Immature natural killer cell (primary cell): ENCODE data around the gene S100A11. TPM values are rescaled to one million over a fixed set of nuclear protein-coding genes. Genes with fewer than 3 reads are reported as not detected.
"Not testable (repeated sequence)": the region's sequence is repeated elsewhere in the genome, so short reads cannot be mapped to it uniquely, and the experiment has no call there.

Experiments
- DNase-seq, 3 donors: peaks; one replicate each; pipeline ENCODE4 v3.0.0; 2022; ENCODE audit warnings: mixed read lengths in 1 of 3
- H3K27ac Mint-ChIP-seq, 6 donors: one replicate each; pipeline ENCODE4 v1.8.0; 2020; ENCODE audit warnings: mixed read lengths in 6 of 6, mild to moderate bottlenecking in 5 of 6, inconsistent platforms in 4 of 6, moderate library complexity in 3 of 6
- H3K27me3 Mint-ChIP-seq, 3 donors: one replicate each; pipeline ENCODE4 v1.8.0; 2020 to 2021; ENCODE audit warnings: low read depth in 3 of 3, mild to moderate bottlenecking in 3 of 3, mixed read lengths in 3 of 3, moderate library complexity in 3 of 3, inconsistent platforms in 1 of 3
- H3K36me3 Mint-ChIP-seq, 3 donors: one replicate each; pipeline ENCODE4 v1.8.0; 2020; ENCODE audit warnings: mixed read lengths in 3 of 3, inconsistent platforms in 2 of 3, mild to moderate bottlenecking in 2 of 3
- H3K4me1 Mint-ChIP-seq, 2 donors: one replicate each; pipeline ENCODE4 v1.8.0; 2020; ENCODE audit warnings: inconsistent platforms in 2 of 2, mild to moderate bottlenecking in 2 of 2, mixed read lengths in 2 of 2, moderate library complexity in 1 of 2
- H3K4me3 Mint-ChIP-seq, 5 donors: one replicate each; pipeline ENCODE4 v1.8.0; 2020; ENCODE audit warnings: mild to moderate bottlenecking in 5 of 5, mixed read lengths in 5 of 5, inconsistent platforms in 3 of 5, moderate library complexity in 3 of 5
- H3K9me3 Mint-ChIP-seq, 6 donors: one replicate each; pipeline ENCODE4 v1.8.0; 2020; ENCODE audit warnings: mild to moderate bottlenecking in 6 of 6, mixed read lengths in 6 of 6, inconsistent platforms in 4 of 6, moderate library complexity in 3 of 6
- polyA plus RNA-seq, 3 donors: library from polyadenylated mRNA; unstranded; fragments of 300-500 nt; fragmentation: Illumina TruSeq; gene quantifications; one replicate each; pipeline ENCODE4 v1.2.3, GENCODE V29; 2021

The S100A11 gene
- 100 to 1,000 TPM; 331 to 469 (median 429) TPM for polyA plus RNA-seq

DNA sequence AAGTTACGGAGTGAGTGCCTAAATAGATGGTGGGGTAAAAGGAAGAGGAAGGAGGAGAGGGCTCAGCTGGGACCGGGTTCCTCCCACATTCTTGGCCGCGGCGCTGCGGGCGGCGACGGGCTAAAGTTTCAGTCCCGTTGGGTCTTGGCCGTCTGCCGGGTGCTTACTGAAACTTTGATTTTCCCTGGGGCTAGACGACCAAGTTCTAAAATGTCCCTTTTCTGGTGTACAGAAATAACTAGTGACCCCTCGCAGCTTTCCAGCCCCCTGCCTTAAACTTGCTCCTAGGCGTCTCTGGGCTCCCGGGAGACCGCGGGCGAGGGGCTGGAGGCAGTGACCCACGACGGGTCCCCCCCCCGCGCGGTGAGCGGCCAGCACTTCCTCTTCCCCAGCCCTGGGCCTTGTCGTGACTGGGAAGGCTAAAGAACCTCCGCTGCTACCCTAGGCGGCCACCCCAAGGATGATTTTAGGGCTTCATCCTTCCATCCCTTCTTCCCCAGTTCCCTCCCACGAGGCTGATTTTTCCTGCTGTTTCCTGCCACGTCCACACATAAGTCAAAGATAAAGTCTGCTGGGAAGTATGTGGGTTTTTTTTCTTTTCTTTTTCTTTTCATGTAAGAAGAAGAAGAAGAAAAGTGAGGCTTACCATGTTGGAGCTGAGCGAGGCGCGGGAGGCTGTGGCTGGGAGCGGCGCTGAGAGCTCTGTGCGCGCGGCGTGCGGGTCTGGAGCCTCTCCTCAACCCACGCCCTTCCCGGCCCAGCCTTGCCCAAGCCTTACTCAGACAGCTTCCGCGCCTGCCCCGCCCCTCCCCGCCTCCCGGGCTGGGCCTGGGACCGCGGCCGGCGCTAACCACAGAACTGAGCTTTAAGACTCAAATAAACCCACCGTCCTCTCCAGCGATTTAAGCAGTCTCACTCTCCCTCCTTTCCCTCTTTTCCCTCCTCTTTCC lies at the start of gene S100A11:
Gene S100A11 (minus strand): TSS at position 738 of the 950 bp plus-strand sequence. CDS start 89 bp downstream, at position 649.
- peak within 1 kb of the TSS; percentile 94 to 99 (median 99) for H3K4me3 Mint-ChIP-seq
- H3K27ac Mint-ChIP-seq = peak within 1 kb of the TSS; percentile 93 to 99 (median 98)
- no peaks in the 10 kb centered on the region for H3K9me3 Mint-ChIP-seq
- peaks cover 0 to 9% (median 2%) of the 10 kb centered on the region in 3 donors for H3K27me3 Mint-ChIP-seq
- peak; percentile 50 to 56 (median 54) for DNase-seq
- peaks cover 10 to 19% (median 17%) of the 10 kb centered on the region in 3 donors for H3K36me3 Mint-ChIP-seq
- H3K4me1 Mint-ChIP-seq = peaks cover 33 to 37% of the 10 kb centered on the region in 2 donors

DNA sequence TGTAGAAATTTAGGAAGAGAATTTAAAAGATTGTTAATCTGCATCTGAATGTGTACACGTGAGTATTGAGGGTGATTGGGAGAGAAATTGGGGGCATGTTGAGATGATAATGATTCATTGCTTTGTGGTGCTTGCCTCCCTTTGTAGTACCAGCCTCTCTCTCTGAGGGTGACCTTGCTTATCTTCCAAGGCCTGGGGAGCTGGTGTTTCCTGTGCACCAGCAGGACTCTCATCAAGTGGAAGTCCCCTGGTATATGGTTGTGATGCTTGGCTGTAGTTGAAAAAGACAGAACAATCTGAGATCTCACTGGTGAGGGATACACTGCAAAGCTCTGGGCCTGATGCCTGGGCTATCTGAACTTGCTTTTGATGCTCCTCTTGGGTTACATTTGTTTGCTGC lies 48.0 kb upstream of the S100A11 start:
- H3K9me3 Mint-ChIP-seq = no peaks in the 10 kb centered on the region
- no peak for DNase-seq
- no peak overlapping the region for H3K27ac Mint-ChIP-seq
- no peaks in the 10 kb centered on the region for H3K4me1 Mint-ChIP-seq
- H3K4me3 Mint-ChIP-seq = no peak overlapping the region
- H3K27me3 Mint-ChIP-seq = peaks cover 1 to 5% (median 4%) of the 10 kb centered on the region in 3 donors
- H3K36me3 Mint-ChIP-seq = no peaks in the 10 kb centered on the region

DNA sequence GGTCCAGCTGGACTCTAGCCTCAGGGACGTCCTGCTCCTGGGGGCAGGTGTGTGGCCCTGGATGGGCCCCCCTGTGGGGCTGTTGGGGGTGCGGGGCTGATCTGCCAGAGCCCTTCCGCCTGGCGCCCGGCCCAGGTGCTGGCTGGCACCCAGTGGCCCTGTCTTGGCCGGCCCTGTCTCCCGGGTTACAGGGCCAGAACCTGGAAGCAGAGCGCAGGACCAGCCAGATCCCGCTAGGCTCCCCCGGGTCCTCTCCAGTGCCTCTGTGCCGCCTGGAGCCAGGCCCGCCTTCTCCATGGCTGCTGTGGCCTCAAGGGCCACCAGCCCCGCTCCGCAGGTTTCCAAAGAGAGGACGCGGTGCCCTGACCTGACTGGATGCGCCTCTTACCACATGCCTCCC lies 44.2 kb upstream of the S100A11 start:
- not testable (repeated sequence) for H3K9me3 Mint-ChIP-seq, H3K27me3 Mint-ChIP-seq, H3K27ac Mint-ChIP-seq, DNase-seq, H3K4me3 Mint-ChIP-seq, H3K36me3 Mint-ChIP-seq, H3K4me1 Mint-ChIP-seq

DNA sequence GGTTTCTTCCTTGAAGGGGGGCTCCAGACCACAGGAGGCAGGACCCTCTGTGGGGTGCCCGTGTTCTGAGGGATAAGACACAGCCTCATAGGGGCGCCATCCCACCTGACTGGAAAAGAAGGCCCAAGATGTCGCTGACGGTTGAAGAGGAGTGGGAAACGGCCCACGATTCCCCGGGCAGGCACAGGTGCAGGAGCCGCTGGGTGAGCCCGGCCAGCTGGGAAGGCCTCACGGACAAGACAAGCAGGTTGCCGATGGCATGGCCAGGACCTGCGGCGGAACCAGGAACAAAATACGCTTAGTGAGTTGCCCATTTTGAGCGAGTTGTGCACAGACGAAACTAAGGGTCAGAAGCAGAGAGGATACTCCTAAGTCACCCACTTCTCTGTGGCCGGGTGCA lies 43.7 kb upstream of the S100A11 start:
- H3K4me1 Mint-ChIP-seq, H3K9me3 Mint-ChIP-seq, H3K36me3 Mint-ChIP-seq, H3K4me3 Mint-ChIP-seq, H3K27me3 Mint-ChIP-seq, H3K27ac Mint-ChIP-seq, DNase-seq: not testable (repeated sequence)

DNA sequence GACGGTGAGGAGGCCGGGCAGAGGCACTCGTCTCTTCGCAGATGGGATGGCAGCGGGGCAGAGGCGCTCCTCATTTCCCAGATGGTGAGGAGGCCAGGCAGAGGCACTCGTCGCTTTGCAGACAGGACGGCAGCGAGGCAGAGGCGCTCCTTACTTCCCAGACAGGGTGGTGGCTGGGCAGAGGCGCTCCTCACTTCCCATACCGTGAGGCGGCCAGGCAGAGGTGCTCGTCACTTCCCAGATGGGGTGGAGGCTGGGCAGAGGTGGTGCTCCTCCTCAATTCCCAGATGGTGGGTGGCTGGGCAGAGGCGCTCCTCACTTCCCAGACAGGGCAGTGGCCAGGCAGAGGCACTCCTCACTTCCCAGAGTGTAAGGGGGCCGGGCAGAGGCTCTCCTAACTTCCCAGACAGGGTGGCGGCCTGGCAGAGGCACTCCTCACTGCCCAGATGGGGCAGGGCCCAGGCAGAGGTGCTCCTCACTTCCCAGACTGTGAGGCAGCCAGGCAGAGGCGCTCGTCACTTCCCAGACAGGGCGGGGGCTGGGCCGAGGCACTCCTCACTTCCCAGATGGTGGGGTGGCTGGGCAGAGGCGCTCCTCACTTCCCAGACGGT lies 42.1 kb upstream of the S100A11 start:
- no peak for DNase-seq
- H3K27me3 Mint-ChIP-seq = peaks cover 0 to 5% (median 3%) of the 10 kb centered on the region in 3 donors
- H3K9me3 Mint-ChIP-seq = no peaks in the 10 kb centered on the region
- no peaks in the 10 kb centered on the region for H3K36me3 Mint-ChIP-seq
- no peaks in the 10 kb centered on the region for H3K4me1 Mint-ChIP-seq
- no peak overlapping the region for H3K4me3 Mint-ChIP-seq
- H3K27ac Mint-ChIP-seq = no peak overlapping the region

DNA sequence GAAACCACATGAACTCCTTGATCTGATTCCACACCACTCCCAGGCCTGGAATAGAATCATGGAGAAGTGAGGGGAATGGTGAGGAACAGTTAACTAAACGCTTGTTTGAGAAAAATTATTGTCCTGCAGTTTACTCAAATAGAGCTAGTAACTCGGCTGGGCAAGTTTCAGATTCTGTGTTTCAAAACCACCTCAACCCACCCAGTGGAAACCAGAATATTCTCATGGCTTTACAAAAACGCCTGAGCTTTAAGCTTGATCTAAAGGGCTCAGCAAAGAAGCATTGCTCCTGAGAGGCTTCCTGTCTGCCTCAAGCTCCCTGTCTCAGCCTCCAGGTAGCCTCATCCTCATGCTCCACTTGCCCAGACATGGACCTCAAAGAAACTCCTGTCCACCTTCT lies 35.5 kb upstream of the S100A11 start:
- H3K9me3 Mint-ChIP-seq = no peaks in the 10 kb centered on the region
- H3K27ac Mint-ChIP-seq = no peak overlapping the region
- no peak for DNase-seq
- no peaks in the 10 kb centered on the region for H3K4me1 Mint-ChIP-seq
- H3K4me3 Mint-ChIP-seq = no peak overlapping the region
- H3K36me3 Mint-ChIP-seq = no peaks in the 10 kb centered on the region
- H3K27me3 Mint-ChIP-seq = peaks cover 2 to 10% (median 3%) of the 10 kb centered on the region in 3 donors

DNA sequence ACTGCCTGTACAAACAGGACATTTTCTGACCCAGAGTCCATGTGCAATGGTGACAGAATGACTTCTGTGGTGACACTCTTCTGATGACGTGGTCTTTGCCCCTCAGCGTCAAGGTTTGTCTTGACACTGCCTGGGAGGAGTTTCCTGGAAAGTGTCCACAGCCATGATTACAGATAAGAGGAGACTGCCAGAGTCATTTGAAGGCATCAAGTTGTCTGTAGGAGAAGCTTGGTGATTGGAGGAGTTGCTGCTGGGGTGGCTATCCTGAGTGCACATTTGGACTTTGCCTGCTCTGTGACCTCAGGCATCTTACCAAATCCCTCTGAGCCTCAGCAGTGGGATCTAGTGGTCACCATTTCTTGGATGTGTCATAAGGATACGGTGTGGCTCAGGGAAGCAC lies 34.3 kb upstream of the S100A11 start:
- Mint-ChIP-seq H3K9me3 (no peaks in the 10 kb centered on the region), H3K4me1 (no peaks in the 10 kb centered on the region), H3K4me3 (no peak overlapping the region), H3K36me3 (no peaks in the 10 kb centered on the region), H3K27ac (no peak overlapping the region), H3K27me3 (peaks cover 0 to 11% (median 1%) of the 10 kb centered on the region in 3 donors)
- DNase-seq = no peak

DNA sequence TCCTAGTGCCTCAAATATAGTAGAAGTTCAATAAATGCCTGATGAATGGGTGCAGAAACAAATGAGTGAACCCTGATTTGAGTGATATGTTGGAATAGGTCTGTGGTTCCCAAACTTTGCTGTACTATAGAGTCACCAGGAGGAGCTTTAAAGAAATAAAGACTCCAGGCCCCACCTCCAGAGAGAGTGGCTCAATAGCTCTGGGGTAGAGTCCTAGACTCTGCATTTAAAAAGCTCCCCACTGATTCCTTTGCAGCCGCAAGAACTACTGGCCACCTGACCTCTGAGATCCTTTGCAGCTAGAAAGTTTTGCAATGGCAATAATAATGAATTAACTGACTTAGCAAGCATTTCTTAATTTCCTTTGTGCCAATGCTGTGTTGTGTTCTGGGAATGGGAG lies 31.1 kb upstream of the S100A11 start:
- no peaks in the 10 kb centered on the region for H3K9me3 Mint-ChIP-seq
- no peak for DNase-seq
- H3K36me3 Mint-ChIP-seq = no peaks in the 10 kb centered on the region
- H3K4me3 Mint-ChIP-seq = no peak overlapping the region
- no peaks in the 10 kb centered on the region for H3K4me1 Mint-ChIP-seq
- peaks cover 0 to 15% (median 1%) of the 10 kb centered on the region in 3 donors for H3K27me3 Mint-ChIP-seq
- H3K27ac Mint-ChIP-seq = no peak overlapping the region

DNA sequence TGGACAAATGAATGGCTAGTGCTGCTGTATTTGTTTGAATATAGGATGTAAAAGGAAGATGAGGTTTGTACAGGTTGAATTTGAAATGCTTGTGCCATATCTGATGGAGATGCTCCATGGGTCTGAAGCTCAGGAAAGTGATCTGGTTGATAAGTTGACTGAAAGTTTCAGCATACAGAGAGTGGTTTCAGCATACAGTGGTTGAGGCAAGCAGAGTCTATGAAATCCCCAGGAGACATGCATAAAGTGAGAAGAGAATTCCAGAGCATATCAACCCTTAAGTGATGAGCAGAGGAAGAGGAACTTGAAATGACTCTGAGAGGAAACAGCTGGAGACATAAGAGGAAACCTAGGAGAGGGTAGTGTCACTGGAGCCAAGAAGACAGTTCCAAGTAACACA lies 30.3 kb upstream of the S100A11 start:
- no peak for DNase-seq
- H3K9me3 Mint-ChIP-seq = no peaks in the 10 kb centered on the region
- no peak overlapping the region for H3K4me3 Mint-ChIP-seq
- H3K36me3 Mint-ChIP-seq = no peaks in the 10 kb centered on the region
- no peak overlapping the region for H3K27ac Mint-ChIP-seq
- no peaks in the 10 kb centered on the region for H3K4me1 Mint-ChIP-seq
- H3K27me3 Mint-ChIP-seq = peaks cover 0 to 11% (median under 1%) of the 10 kb centered on the region in 3 donors

DNA sequence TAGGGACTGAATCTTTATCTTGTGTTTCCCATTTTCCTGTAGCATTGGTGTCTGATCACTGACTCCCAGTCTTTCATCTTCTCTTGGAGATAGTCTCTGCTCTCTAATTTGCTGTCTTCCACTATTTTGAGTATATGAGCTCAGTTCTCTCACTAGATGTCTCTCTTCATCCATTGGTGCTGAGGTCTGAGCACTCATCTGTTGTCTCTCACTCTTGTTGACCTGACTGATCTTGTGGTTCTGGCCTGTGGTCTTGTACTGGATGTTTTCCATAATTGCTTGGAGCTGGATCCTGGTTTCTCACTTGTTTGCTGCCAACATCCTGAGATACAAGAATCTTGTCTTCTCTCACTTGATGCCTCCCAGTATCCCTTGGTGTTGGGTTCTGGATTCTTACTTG lies 25.1 kb upstream of the S100A11 start:
- Mint-ChIP-seq H3K4me3 (no peak overlapping the region), H3K27me3 (peaks cover 0 to 10% (median 0%) of the 10 kb centered on the region in 3 donors), H3K27ac (no peak overlapping the region), H3K36me3 (no peaks in the 10 kb centered on the region), H3K9me3 (no peaks in the 10 kb centered on the region), H3K4me1 (no peaks in the 10 kb centered on the region)
- DNase-seq = no peak

DNA sequence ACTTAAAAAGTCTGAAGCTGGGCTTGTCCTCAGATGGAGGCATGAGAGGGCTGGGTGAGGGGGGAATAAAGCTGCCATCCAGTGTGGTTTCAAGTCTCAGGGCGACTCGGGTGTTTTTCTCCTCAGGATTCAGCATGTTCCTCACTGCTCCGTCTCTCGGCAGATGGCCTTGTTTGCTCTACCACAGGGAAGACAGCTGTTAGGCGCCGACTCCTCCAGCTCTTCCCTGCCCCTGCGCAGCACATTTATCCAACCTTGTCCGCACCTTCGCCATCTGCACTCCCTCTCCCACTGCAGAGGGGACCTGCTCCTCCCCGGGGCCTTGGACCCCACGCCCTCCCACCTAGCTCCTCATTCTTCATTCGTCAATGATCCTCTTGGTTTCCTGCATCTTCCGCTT lies 16.6 kb upstream of the S100A11 start:
- Mint-ChIP-seq H3K4me3 (no peak overlapping the region), H3K27ac (no peak overlapping the region), H3K9me3 (no peaks in the 10 kb centered on the region), H3K36me3 (no peaks in the 10 kb centered on the region), H3K27me3 (peaks cover 3 to 19% (median 13%) of the 10 kb centered on the region in 3 donors), H3K4me1 (peaks cover 3 to 15% of the 10 kb centered on the region in 2 donors)
- DNase-seq = no peak

DNA sequence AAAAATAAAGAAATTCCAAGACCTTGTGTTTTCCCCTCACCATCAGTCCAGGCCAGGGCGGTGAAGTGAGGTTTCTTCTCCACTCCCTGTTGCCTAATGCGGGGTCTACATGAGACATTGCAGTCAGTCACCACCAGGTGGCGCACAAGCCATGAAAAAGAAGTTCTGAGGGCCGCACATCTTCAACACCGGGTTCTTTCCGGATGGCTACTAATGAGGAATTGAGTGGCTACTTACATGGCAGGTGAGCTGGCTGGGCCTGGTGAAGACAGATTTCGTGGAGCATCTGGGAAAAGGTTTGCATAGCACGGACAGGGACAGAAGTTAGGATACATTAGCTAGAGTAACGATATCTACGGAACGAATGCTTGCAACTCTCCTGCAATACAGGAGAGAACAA lies 15.8 kb upstream of the S100A11 start:
- Mint-ChIP-seq H3K9me3 (no peaks in the 10 kb centered on the region), H3K4me3 (no peak overlapping the region), H3K36me3 (no peaks in the 10 kb centered on the region), H3K27ac (peak overlapping the region in 1 of 6 donors; percentile 42), H3K4me1 (peaks cover 10 to 22% of the 10 kb centered on the region in 2 donors), H3K27me3 (peaks cover 6 to 16% (median 15%) of the 10 kb centered on the region in 3 donors)
- DNase-seq = peak; percentile 74 to 78 (median 75)

DNA sequence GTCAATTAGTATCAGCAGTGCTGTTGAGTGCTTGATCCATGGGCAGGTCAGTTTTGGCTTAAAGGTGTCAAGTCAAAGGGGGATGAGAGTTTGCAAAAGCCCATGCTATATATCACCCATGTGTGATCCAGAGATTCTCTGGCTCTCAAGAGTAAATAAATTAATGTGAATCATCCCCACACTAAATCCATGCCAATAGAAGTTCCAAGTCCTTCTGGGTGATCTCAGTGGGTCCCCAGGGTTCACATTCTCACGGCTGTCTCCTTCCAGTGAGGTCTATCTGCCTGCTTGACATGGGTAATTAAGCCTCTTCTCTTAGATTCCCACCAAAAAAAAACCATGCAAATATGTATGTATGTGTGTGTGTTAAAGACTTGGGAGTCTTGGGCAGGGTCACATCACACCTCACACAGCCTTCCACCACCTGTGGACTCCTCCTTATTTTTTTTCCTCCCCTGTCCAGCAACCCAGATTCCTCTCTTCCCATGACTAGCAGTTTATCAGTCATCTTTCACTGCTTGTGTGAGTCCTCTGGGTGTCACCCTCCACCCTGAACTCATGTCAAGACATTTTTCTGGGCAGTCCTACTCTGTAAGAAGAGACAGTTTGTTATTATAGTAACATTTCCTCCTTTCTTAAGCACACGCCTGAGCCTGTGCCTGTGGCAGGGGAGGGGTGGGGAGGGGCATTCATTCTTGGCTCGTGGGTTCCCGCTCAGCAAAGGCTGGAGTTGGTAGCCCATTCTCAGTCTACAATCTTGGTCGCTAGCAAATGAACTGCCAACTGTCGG lies 14.3 kb upstream of the S100A11 start:
- Mint-ChIP-seq H3K36me3 (no peaks in the 10 kb centered on the region), H3K4me1 (peaks cover 18 to 28% of the 10 kb centered on the region in 2 donors), H3K27ac (peak overlapping the region in 4 of 6 donors; percentile 52 to 81 (median 72)), H3K27me3 (peaks cover 6 to 13% (median 10%) of the 10 kb centered on the region in 3 donors), H3K9me3 (no peaks in the 10 kb centered on the region), H3K4me3 (no peak overlapping the region)
- no peak for DNase-seq
